HG03066 (cell line): ENCODE data around the gene THNSL1.
"Not testable (repeated sequence)": the region's sequence is repeated elsewhere in the genome, so short reads cannot be mapped to it uniquely, and the experiment has no call there.

Experiments
- ATAC-seq: cut with Tn5 transposase; IDR thresholded peaks from one replicate; pipeline ENCODE4 v1.9.1; 2021; ENCODE audit warnings: low read depth; ENCODE audit not compliant: unreplicated experiment

Gene THNSL1

GRCh38 chr10:24995072-24995471, 21.3 kb upstream of the THNSL1 start:
- ATAC-seq = no peak

DNA sequence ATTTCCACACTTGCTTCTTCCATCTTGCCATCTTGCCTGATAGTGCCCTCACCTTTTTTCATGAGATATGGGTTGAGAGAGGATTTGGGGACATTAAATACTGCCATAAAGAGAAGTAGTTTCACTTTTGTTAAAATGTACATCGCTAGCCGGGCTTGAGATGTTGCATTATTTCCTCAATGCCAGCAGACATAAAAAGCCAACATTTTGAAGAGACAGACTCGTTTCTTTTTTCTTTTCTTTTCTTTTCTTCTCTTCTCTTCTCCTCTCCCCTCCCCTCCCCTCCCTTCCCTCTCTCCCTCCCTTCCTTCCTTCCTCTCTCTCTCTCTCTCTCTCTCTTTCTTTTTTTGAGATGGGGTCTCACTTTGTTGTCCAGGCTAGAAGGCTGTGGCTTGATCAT, 18.4 kb upstream of the THNSL1 start:
- ATAC-seq = no peak

- not testable (repeated sequence) for ATAC-seq
Observed at GRCh38 chr10:25011591-25011990, 4.8 kb upstream of the THNSL1 start.

GRCh38 chr10:25014579-25014978, 1.8 kb upstream of the THNSL1 start:
- ATAC-seq = no peak

DNA sequence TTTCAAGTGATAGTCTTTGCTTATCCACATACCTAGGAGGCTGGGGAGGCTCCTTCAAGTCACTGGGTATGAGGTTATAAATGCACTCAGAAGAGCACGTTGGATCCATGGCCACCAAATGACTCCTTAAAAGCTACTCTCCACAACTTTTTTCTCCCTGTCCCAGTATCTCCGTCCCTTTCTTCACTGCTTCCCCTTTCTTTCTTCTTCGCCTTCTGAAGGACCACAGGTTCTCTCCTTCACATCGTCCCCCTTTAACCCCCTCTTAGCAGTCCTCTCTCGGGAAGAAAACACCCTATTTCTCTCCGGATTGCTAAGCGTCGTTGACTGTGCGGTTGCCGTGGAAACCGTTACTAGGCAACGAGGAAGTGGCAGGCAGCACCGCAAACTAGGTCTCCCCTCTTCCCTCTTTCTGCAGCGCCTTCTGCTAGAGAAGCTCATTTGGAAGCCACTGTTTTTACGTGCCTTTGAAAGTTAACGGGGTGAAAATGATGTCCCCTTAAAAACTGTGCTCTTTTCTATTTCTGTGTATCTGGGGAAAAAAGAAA, 510 bp upstream of the THNSL1 start, which contains the start of gene ENKUR:
ENKUR (minus strand) TSS at position 331 of the 548 bp plus-strand sequence; CDS start at position 109, 222 bp downstream.
- peak; percentile 55 for ATAC-seq

GRCh38 chr10:25017154-25017590, 760 bp downstream of the THNSL1 start:
- peak; percentile 1 for ATAC-seq

DNA sequence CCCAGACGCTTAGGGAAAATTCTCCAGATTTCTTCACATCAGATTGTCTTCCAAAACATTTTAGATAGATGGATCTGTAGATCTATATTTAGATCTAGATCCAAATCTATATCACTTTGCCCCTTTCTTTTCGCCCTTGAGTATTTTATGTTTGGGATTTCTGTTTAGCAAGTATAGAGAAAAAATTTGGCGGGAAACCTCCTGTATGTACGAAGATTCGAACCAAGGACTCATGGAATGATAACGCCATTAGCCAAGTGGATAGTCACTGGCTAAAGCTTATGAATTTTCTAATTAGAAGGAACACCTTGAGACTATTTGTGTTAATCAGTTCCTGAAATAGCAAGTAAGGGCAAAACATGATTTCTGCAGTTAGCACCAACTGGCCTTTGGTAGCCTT, 1.2 kb downstream of the THNSL1 start:
- ATAC-seq = no peak

GRCh38 chr10:25018703-25019102, 2.3 kb downstream of the THNSL1 start:
- ATAC-seq = no peak

DNA sequence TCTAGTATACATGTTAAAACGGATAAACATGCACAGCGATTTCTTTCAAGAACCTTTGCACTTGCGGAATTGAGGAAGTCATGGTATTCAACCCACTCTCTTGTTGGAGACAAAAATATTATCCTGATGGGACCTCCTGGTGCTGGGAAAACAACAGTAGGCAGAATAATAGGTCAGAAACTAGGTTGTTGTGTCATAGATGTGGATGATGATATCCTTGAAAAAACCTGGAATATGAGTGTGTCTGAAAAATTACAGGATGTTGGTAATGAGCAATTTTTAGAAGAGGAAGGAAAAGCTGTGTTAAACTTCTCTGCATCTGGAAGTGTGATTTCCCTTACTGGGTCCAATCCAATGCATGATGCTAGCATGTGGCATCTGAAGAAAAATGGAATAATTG, 6.9 kb downstream of the THNSL1 start:
- no peak for ATAC-seq

GRCh38 chr10:25024528-25024927, 8.1 kb downstream of the THNSL1 start:
- ATAC-seq = no peak

DNA sequence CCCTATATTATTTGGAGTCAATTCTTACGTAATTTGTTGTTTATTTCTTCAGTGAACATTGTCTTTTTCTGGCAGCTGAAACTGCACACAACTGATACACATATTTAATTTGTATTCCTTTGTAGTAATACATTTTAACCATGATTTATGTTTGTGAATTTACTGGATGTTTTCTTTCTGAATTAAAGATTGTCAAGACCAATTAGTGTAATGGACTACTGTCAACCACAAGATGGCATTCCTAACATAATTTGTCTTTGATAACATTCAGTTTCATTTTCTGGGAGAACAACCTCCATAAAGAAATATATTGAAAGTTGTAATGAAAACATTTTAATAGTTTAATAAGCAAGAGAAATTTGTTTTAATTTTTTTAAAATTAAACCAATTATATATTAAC, 10.1 kb downstream of the THNSL1 start:
- no peak for ATAC-seq

DNA sequence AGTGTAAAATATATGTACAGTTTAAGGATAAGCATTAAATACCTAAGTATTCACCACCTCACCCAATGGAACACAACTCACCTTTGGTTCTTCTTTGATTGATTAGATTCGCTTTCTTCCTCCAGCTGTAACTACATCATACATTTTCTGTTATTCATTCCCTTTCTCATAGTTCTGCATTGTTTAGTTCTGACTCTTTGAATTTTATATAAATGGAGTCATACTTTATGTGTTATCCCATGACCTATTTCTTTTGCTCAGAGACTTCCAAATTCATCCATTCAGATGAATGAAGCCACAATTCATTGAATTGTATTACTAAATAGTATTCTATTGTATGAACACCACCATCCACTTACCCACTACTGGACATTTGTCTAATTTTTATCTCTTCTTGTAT, 12.3 kb downstream of the THNSL1 start:
- ATAC-seq = no peak

GRCh38 chr10:25029519-25029918, 13.1 kb downstream of the THNSL1 start:
- ATAC-seq = no peak

- no peak for ATAC-seq
Observed at GRCh38 chr10:25036381-25036780, 20.0 kb downstream of the THNSL1 start.

DNA sequence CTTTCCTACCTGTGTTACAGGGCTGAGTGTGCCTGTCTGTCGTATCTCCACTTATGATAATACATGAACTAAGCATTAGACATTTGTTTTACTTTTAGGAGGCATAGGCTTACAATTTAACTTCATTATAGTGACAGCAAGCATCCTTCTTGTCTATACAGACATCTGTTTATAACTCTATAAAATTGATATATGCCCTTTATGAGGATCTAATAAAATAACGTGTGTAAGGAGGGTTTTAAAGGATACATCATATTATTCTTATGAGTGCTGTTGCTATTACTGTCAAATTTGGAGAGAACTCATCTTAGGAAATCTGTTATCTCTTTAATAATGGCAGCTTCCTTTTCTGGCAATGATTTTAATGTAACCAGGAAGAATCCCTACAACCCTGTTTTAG, 21.9 kb downstream of the THNSL1 start:
- no peak for ATAC-seq

DNA sequence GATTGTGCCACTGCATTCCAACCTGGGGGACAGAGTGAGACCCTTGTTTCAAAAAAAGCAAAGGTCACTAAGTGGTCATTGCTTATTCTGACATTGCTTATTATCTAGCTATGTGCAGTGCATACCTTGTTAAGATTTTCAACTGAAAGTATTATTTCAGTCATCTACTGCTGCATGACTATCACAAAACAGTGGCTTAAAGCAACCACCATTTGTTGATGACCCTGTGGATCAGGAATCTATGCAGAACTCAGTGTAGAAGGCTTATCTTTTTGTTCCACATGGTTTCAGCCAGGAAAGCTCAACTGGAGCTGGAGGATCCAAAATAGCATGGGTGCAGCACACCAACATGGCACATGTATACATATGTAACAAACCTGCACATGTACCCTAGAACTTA, 23.1 kb downstream of the THNSL1 start:
- ATAC-seq = no peak

GRCh38 chr10:25046641-25047040, 30.2 kb downstream of the THNSL1 start:
- no peak for ATAC-seq

- ATAC-seq = no peak
Observed at GRCh38 chr10:25047088-25047487, 30.7 kb downstream of the THNSL1 start.

DNA sequence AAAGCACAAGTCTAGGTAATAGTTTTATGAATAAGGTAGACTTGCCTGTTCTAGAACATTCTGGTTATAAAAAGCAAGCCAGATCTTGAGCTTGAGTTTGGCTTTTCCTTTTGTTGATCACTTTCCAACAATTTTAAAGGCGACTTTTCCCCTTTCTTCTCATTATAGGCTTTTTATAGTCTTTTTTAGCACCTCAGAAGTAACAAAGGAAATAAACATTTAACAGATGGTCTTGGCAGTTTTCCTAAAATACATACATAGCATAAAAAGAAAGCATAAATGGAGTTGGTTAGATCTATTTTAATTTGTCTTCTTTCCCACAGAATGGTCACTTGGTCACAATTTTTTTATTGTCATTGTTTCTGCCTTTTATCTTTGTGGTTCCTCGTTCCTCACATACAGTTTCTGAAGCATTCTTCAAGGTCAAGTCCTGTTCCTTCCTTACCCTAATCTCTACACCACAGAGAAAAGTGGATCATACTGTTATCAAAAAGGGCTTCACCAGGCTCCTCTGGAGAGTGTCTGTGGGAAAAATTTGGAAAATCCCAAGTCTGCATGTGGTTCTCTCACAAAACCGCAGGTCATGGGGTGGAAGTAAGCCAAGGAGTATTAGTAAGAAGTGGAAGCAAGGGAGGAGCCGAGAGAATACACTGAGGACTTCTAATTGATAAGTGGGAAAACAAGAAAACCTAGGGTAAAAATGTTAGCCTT, 31.3 kb downstream of the THNSL1 start:
- ATAC-seq = no peak

GRCh38 chr10:25048450-25048849, 32.0 kb downstream of the THNSL1 start:
- ATAC-seq = no peak

DNA sequence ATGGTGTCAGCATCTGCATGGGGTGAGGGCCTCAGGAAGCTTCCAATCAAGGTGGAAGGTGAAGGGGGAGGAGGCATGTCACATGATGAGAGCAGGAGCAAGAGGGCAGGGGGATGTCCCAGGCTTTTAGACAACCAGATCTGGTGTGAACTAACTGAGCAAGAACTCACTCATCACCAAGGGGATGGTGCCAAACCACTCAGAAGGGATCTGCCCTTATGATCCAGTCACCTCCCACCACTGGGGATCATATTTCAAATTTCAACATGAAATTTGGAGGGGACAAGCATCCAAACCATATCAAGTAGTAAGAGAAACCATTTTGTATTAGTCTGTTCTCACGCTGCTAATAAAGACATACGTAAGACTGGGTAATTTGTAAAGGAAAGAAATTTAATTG, 33.6 kb downstream of the THNSL1 start:
- no peak for ATAC-seq

DNA sequence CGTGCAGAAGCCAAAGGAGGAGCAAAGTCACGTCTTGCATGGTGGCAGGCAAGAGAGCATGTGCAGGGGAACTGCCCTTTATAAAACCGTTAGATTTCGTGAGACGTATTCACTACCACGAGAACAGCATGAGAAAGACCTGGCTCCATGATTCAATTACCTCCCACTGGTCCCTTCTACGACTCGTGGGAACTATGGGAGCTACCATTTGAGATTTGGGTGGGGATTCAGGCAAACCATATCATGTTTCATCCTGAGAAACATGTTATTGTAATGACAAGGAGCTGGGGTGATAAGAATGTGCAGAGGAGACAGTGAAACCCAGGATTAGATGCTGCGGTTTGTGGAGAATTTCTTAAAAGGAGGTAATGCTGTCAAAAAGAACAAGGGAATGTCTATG, 34.0 kb downstream of the THNSL1 start:
- no peak for ATAC-seq
